Hematopoietic multipotent progenitor cell treated with erythropoietin and hydrocortisone succinate and interleukin-3 and kit ligand, for 6 days (in vitro differentiated cells): ENCODE data around the gene CYP1A2.
"Not testable (repeated sequence)": the region's sequence is repeated elsewhere in the genome, so short reads cannot be mapped to it uniquely, and the experiment has no call there.

ENCODE experiments used
- DNase-seq: peaks from one replicate; pipeline ENCODE4 v3.0.0-alpha.2; 2015

Gene CYP1A2

DNA sequence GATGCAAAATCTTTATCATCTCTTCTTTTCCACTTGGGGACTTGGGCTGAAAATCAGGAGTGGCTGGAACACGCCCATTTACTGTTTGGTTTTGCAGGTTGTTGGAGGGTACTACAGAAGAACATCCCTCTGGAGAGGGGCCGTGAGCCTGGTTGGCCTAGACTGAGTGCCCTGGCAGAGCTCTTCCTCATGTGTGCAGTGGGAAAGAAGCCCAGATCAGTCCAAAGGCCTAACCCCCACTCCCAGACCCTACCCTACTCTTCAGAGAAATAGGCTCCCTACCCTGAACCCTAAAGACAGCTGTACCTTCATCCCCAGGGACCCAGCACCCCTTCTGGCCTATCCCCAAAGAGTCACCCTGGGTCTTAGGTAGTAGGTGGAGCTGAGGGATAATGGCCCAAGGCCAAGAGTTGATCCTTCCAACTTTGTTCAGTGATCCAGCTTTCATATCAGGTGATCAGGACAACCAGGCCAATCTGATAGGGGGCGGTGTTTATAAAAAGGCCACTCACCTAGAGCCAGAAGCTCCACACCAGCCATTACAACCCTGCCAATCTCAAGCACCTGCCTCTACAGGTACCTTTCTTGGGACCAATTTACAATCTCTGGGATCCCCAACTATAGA, at the start of gene CYP1A2:
Gene CYP1A2 (plus strand): TSS at position 524 of the 625 bp plus-strand sequence. CDS start 894 bp downstream, outside the sequence.
- no peak for DNase-seq

GRCh38 chr15:74709011-74709410, 39.6 kb upstream of the CYP1A2 start:
- no peak for DNase-seq

DNA sequence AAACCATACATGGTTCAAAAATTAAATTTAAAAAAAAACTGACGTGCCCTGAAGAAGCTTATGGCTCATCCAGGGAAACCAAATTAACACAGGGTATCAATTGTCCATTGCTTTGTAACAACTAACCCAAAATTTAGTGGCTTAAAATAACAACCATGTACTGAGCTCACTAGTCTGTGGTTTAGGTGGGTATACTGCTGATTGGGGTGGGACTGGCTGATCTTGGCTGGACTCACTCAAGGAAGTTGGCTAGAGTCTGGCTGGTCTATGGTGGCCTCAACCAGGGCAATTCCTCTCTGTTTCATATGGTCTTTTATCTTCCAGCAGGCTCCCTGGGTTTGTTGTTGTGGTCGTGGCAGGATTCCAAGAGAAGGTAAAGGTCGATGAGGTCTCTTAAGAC, 38.8 kb upstream of the CYP1A2 start:
- DNase-seq: no peak

DNA sequence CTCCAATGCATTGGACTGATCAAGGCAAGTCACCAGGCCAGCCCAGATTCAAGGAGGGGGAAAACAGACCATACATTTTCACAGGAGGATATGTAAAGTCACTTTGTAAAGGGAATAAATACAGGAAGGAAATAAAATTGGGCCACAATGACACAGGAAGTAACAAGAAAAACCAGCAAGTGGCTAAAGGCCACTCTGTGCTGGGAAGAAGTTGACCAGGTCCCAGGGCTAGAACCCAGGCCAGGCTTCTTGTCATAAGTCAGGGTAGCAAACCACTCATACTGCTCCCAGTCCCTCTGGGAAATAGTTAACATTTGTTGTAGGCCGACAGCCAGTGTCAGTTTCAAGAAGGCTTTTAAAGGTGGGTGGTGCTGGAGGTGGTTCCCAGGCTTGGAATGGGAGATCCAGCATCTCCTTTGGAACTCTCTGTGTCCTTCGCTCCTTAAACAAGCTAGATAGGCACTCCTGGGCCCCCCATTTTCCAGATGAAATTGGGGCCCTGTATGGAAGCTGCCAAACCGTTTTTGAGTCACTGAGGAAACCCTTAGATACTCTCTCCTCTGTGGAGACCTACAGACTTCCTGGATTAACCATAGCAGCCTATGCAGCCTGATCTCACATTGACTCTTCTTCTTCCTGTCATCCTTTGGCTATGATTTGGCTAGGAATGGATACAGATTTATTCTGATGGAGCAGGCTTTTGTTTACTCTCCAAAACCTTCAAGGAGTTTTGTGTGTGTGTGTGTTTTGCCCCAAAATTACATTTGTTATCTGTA, 38.1 kb upstream of the CYP1A2 start:
- no peak for DNase-seq

DNA sequence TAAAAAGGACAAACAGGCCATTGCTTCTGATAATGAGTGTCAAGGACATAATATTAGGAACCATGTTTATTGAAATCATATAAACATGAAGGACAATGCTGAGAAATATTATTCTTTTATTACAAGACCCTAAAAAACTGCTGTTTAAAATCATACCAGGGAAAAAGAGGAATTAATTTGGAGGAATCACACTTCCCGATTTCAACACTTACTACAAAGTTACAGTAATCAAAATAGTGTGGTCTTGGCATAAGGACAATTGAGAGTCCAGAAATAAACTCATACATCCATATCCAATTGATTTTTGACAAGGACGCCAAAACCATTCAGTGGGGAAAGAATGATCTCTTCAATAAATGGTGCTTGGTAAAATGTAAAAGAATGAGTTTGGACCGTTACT, 36.3 kb upstream of the CYP1A2 start:
- DNase-seq: no peak

DNA sequence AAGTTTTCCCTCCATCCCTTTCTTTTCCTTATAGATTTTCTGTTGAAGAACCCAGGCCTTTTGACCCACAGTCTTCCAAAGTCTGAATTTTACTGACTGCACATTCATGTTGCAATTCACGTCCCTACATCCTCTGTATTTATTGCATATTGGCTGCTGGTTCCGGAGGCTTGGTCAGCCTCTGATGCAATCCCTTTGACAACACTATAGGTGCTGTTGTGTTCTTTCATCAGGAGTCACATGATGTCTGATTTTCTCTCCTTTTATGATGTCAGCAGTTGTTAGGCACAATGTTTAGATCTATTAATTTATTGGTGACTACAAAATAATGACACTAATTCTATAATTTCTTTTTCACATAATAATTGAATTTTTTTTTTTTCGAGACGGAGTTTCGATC, 32.0 kb upstream of the CYP1A2 start:
- DNase-seq: no peak

DNA sequence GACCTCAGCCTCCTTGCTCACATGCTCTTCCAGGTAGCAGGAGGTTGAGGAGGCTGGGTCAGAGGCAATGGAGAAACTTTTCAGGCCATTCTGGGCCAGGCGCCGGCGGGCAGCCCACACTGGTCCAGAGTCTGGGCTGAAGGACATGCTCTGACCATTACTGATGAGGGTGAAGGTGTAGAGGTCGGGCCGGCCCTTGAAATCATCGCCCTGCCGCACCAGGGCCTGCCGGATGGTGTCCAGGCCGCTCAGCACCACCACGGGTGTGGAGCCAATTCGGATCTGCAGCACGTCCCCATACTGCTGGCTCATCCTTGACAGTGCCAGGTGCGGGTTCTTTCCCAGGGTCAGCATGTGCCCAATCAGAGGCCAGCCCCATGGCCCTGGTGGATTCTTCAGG, 26.1 kb upstream of the CYP1A2 start:
- DNase-seq: no peak

- DNase-seq: no peak
Observed at GRCh38 chr15:74723187-74723586, 25.5 kb upstream of the CYP1A2 start.

DNA sequence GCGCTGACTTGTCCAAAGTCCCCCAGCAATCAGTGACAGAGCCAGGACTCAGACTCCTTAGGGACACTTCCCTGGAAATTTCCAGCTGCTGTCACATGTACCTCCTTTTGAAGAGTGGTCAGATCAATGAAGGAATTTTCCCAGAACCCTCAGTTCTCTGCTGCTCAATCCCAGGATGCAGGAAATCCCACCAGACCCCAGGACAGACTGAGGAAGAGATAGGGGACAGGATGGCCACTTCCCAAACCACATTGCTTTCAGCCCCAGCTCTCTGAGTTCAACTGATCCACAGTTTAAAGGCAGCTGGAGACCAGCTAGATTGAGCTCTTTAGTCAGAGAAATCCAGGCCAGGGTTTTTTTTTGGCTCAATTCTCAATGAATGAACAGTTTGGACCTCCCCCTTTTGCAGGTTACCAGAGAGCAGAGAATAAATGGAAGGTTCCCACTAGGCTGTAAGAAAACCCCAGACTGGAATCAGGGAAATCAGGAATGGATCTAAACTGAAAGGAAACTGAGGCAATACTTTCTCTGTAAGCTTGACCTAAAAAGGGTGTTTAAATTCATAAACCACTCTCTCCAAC, 24.8 kb upstream of the CYP1A2 start:
- DNase-seq: peak; percentile 77

DNA sequence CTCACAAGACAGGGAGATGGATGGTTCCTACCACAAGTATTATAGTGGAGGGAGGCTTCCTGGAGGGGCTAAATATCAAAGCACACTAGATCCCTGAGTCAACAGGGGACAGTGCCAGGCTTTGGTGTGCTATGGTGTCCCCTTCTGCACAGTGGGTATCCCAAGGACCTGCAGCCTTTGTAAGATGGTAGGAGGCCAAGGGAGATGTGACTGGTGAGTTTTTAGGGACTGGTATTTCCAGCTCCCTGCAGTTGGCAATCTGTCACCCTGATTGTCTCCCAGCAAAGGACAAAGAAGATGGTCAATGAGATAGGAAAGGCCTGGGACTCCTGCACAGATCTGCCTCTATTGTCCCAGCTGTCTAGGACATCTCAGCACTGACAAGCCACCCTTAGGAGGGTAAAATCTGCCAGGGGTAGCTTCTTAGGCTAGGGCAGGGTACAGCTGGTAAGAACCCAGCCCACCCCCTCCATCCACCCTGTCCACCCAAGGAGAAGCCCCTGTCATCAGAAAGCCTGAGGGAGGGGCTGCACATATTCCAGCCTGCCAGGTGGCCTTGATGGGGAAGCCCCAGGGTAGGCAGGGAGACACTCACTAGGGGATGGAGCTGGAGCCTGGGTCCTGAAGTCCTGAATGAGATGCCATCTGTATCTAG, 23.9 kb upstream of the CYP1A2 start:
- no peak for DNase-seq

DNA sequence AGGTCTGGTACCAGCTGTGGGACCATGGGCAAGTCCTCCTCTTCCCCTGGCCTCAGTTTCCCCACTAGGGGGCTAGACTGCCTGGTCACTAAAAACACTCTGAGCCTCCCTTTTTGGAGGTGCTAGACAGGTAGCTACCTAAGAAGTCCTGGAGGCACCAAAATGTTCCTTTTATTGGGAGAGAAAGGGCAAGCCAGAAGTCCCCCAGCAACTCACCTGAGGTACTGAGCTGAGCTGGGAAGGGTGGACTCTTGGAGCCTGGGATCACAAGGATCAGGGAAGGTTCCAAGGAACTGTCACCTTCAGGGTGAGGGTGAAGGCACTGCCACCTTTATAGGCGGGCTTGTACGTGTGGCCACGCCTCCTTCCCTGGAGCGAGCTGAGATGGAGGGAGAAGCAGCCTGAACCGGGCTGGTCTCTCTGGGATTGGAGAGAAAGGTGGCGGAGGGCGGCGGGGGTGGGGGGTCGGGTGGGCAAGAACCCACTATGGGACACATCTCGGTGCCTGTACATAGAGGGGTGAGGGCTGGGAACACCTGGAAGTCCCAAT, 23.3 kb upstream of the CYP1A2 start, which contains the start of gene CYP1A1:
Gene CYP1A1 (minus strand): TSS at position 304 of the 550 bp plus-strand sequence. CDS start 2,431 bp downstream, outside the sequence.
- DNase-seq: peak; percentile 47

DNA sequence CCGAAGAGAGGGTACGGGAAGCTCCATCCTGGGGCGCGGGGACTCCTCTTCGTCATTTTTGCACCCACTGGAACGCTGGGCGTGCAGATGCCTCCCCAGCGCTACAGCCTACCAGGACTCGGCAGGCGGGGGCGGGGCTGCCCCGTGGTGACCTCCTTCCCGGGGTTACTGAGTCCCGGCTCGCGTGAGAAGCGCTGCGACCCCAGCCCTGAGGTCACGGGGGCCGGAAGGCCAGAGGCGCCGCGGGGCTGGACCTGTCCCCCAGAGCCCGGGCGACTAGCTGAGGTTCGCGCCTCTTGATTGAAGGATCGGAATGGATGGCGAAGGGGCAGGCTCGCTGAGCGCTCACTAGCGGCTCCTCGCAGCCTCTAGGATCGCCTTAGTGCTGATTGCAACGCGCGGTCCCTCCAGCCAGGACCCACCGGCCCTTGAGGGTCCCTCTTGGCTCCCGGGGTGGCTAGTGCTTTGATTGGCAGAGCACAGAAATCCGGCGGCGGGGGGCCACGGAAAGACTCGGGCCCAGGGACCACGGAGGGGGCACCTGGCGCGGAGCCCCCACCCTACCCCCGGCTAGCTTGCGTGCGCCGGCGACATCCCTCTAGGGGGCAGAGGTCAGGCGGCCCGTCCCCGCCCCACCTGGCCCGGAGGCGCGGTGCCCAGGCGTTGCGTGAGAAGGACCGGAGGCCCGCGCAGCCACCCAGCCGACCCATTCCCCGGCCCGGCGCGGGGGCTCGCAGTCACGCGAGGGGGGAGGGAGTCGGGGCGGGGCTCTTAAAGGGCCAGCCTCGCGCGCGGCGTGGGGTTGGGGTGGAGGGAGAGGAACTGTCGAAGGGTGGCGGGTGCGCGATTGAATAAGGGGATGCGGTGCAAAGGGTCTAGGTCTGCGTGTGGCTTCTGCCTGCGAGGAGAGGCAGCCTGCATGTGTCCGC, 22.5 kb upstream of the CYP1A2 start:
- DNase-seq: peak; percentile 59

DNA sequence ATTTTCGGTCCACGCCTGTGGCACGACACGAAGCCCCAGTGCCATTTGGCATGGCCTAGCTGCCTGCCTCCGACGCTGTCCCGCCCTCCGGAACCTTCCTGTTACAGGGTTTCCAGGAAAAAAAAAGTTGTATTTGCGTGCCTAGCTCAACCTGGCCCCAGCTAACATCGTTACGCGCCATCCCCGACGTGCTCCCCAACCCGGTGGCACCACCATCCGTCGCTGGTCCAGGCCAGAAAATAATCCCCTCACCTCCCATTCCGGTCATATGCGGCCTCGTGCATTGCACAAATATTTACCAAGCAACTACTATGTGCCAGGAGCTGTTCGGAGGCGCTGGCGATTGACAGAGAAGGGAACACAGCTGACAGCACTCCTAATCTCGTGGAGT, 21.9 kb upstream of the CYP1A2 start:
- no peak for DNase-seq

- DNase-seq: peak; percentile 25
Observed at GRCh38 chr15:74727727-74728126, 20.9 kb upstream of the CYP1A2 start.

GRCh38 chr15:74728699-74729098, 19.9 kb upstream of the CYP1A2 start:
- DNase-seq: not testable (repeated sequence)

GRCh38 chr15:74729372-74729771, 19.3 kb upstream of the CYP1A2 start:
- DNase-seq: not testable (repeated sequence)

GRCh38 chr15:74730619-74731316, 17.9 kb upstream of the CYP1A2 start:
- DNase-seq: no peak

- no peak for DNase-seq
Observed at GRCh38 chr15:74732846-74733245, 15.8 kb upstream of the CYP1A2 start.

DNA sequence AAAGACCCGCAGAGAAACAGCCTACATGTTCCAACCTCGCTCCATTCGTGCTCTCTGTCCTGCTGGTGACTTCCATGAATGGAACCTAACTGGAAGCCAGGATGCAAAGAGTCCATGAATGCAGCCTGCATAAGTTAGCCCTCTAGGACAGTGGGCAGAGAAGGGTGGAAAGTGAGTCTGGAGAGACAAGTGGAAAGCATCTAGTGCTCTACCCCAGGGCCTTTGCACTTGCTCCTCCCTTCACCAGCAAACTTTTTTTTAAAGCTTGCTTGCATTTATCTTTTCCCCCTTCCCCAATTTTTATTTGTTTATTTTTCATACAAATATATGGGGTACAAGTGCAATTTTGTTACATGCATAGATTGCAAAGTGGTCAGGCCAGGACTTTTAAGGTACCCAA, 15.4 kb upstream of the CYP1A2 start:
- DNase-seq: no peak

- no peak for DNase-seq
Observed at GRCh38 chr15:74735305-74735704, 13.3 kb upstream of the CYP1A2 start.

- not testable (repeated sequence) for DNase-seq
Observed at GRCh38 chr15:74738239-74738638, 10.4 kb upstream of the CYP1A2 start.
